ENCODE data around the gene CCS.

DNA sequence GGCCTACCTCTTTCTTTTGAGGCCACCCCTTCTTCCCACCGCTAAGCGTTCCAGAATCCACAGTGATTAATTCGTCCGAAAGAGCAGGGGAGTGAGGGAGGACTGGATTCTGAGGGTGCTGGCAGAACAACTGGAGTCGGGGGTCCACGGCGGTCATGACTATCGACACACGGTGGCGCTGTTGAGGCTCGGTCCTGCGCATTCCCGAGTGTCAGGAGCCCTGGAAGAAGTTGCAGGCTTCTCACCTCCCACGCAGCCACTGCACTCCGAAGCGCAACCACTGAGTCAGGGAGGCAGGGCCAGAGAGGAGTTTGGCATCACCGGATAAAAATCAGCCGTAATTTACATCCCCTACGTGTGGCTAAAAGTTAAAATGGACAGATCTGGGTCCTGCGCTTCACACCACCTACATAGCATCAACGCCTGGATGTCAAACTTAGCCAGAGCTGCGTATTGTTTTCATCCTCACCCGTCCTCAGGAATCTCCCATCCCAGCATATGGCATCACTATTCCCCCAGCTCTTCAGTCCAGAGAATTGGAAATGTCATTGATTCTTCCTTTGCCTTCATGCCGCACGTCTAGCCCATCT is 13.9 kb upstream of the CCS start:
- TF ChIP-seq CTCF (IDR thresholded peaks at IDR 0.05) (peak; percentile 82 to 88 (median 83)), POLR2A (IDR thresholded peaks at IDR 0.05) (no peak)

Measured in right lobe of liver (tissue), 4 donors.